UCSD-AML1 (cell line): ENCODE measurements around the gene REEP2.
"Not testable (repeated sequence)": the region's sequence is repeated elsewhere in the genome, so short reads cannot be mapped to it uniquely, and the experiment has no call there.

Source experiments
- DNase-seq: peaks from one replicate; lab custom pipeline; 2025; ENCODE audit not compliant: unreplicated experiment; lab: John Stamatoyannopoulos, UW

The REEP2 gene

GRCh38 chr5:138466125-138466899 lies 27.5 kb downstream of the REEP2 start:
- DNase-seq = no peak

GRCh38 chr5:138466900-138467710 lies 28.2 kb downstream of the REEP2 start:
- no peak for DNase-seq

GRCh38 chr5:138467711-138468132 lies 28.9 kb downstream of the REEP2 start:
- no peak for DNase-seq

GRCh38 chr5:138468133-138468965 lies 29.5 kb downstream of the REEP2 start:
- DNase-seq = no peak

- DNase-seq = no peak
Measured at GRCh38 chr5:138468966-138469539, 30.2 kb downstream of the REEP2 start.

- no peak for DNase-seq
Measured at GRCh38 chr5:138469540-138470321, 30.9 kb downstream of the REEP2 start.

- DNase-seq = no peak
Measured at GRCh38 chr5:138470322-138471051, 31.6 kb downstream of the REEP2 start.

GRCh38 chr5:138471052-138471361 lies 32.1 kb downstream of the REEP2 start:
- no peak for DNase-seq

- DNase-seq = no peak
Measured at GRCh38 chr5:138472353-138472752, 33.5 kb downstream of the REEP2 start.

- DNase-seq = not testable (repeated sequence)
Measured at GRCh38 chr5:138473151-138473550, 34.3 kb downstream of the REEP2 start.

- no peak for DNase-seq
Measured at GRCh38 chr5:138476918-138477317, 38.1 kb downstream of the REEP2 start.

- no peak for DNase-seq
Measured at GRCh38 chr5:138482638-138483037, 43.8 kb downstream of the REEP2 start.

- DNase-seq = no peak
Measured at GRCh38 chr5:138488481-138488945, 49.7 kb downstream of the REEP2 start.

- DNase-seq = no peak
Measured at GRCh38 chr5:138489683-138490061, 50.8 kb downstream of the REEP2 start.

- DNase-seq = no peak
Measured at GRCh38 chr5:138490648-138491283, 51.9 kb downstream of the REEP2 start.

- DNase-seq = no peak
Measured at GRCh38 chr5:138491284-138491648, 52.4 kb downstream of the REEP2 start.

GRCh38 chr5:138491669-138492559 lies 53.1 kb downstream of the REEP2 start:
- DNase-seq = peak; percentile 86

GRCh38 chr5:138492560-138493045 lies 53.7 kb downstream of the REEP2 start:
- no peak for DNase-seq
